HL-60/S4 treated with retinoic acid at 250 ng/mL for 4 days and 3 days (cell line): ENCODE data around the gene ANKRD29.
"Not testable (repeated sequence)": the region's sequence is repeated elsewhere in the genome, so short reads cannot be mapped to it uniquely, and the experiment has no call there.

Experiments used
- in situ Hi-C: fragments of 300-500 bp; cut with MboI; formaldehyde crosslinking; loops from 2 replicates; pipeline ENCODE4 v1.7.0; 2022; ENCODE audit warnings: low sequenced_read_pairs

Gene ANKRD29

GRCh38 chr18:23619388-23619881 is 43.3 kb downstream of the ANKRD29 start:
- in situ Hi-C loops, result no loop called here

DNA sequence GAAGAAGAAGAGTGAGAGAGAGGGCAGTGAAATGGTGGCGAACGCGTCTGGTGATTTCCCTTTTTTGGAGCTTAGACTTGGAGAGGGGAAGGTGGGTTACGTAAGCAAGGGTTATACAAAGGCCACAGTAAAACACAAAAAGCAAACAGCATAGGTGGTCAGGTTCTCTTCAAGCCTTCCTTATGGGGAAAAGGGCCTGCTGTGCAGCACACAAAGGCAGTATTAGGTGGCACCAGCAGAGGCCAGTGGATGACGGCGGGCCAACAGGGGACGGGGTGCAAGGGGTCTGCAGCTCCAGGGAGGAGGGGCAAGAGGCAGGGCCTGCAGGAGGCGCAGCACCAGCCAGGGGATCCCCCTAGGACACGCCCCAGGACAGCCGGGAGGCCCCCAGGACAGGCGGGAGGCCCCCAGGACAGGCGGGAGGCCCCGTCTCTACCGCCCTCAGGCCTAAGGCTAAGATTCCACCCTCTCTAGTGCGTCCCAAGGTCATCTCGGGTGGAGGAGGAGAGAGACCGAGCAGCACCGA is 43.8 kb downstream of the ANKRD29 start:
- in situ Hi-C loops, result no loop called here

- in situ Hi-C loops, result no loop called here
These were observed 45.2 kb downstream of the ANKRD29 start for GRCh38 chr18:23617412-23618014.

DNA sequence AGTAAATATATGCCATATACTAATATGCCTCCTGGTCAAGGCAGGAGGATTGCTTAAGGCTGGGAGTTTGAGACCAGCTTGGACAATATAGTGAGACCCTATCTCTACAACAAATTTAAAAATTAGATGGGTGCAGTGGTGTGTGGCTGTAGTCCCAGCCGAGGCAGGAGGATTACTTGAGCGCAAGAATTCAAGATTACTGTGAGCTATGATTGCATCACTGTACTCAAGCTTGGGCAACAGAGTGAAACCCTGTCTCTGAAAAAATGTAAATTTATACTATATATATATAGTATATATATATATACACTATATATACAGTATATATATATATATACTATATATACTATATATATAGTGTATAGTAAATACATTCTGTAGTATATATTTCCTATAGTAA is 46.5 kb downstream of the ANKRD29 start:
- in situ Hi-C loops, result no loop called here

GRCh38 chr18:23614891-23615290 is 47.8 kb downstream of the ANKRD29 start:
- in situ Hi-C loops, result no loop called here

DNA sequence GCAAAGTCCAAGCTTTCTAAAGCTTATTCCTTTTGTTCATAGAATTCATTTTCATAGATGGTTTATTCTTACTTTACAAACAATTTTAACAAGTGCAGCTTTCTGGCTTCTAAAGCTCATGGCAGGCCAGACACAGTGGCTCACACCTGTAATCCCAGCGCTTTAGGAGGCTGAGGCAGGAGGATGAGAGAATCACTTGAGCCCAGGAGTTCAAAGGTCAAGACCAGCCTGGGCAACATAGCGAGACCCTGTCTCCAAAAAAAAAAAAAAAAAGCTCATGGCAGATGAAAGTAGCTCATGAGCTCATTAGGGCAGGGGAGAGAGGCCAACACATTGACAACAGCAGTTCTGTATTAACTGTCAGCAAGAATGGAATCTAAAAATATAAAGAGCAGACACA is 48.3 kb downstream of the ANKRD29 start:
- in situ Hi-C loops, result no loop called here

DNA sequence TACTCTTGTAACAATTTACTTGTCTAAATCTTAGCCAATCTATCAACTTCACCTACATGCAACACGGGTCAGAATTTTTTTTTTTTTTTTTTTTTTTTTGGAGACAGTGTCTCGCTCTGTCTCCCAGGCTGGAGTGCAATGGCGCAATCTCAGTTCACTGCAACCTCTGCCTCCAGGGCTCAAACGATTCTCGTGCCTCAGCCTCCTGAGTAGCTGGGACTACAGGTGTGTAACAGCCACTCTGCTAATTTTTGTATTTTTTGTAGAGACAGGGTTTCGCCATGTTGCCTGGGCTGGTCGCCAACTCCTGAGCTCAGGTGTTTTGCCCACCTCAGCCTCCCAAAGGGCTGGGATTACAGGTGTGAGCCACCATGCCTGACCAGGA is 49.6 kb downstream of the ANKRD29 start:
- in situ Hi-C loops, result not testable (repeated sequence)

DNA sequence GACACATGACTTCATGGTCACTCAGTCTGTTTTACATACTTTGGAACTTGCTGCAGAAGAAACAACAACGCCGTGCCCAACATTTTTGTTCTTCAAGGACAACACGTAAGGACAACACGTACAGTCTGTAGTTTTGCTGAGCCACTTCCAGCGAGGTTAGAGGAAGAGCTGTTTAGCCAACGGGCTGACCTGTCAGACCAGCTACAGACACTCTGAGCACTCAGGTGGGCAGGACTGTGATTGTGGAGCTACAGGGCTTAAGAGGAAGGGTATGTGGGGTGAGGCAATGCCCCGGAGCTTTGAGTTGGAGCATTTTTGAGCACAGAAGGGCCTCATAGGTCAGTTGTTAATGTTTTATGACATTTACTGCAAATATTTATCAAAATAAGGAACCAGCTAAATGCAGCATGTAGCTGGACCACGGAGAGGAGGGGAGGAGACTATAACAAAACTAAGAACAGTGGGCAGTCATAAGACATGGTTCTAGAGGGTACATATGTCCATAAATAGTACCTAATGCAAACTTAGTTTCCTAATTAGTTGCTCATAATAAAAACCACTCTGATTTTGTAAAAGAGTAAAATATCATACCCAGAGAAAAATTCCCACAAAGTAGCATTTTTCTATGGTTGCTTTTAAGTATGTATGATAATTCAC is 50.1 kb downstream of the ANKRD29 start:
- in situ Hi-C loops, result no loop called here

DNA sequence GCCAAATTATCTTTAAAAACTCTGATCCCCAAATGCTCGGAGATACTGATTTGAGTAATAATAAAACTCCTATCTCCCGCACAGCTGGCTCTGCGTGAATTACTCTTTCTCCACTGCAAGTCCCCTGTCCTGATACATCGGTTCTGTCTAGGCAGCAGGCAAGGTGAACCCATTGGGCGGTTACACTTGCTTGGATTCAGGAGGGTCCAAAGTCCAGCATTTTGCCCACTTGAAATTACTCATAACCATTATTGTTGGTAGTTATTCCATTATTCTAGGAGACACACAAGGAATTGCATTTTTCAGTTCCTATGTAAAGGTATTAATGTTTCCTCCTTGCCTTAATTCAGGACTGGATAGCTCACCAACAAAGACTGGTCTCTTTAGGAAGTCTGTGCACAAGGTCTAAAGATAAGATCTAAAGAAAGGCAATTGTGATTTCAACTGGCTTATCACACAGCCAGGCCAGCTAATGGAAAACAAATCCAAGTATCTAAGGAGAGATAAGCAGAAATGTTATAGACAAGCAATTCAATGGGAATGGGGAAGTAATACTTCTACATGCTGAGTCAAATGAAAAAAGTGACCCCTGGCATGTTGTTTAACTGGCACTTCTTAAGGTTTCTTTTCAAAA is 53.2 kb downstream of the ANKRD29 start:
- in situ Hi-C loops, result no loop called here

DNA sequence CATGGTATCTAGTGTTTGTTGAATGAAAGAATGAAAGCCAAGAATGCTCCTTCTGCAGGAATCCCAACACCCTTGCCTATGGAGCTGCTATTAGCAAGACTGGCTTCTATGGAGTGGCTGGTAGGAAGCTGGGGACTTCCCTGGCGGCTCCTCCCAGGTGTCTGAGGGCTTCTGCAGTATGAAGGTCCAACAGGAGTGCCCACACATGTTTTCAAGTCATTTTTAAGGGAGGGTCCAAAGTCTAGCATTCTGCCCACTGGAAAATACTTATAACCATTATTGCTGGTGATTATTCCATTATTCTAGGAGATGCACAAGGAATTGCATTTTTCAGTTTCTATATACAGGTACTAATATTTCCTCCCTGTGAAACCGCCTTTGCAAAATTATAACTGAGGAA is 54.5 kb downstream of the ANKRD29 start:
- in situ Hi-C loops, result no loop called here

DNA sequence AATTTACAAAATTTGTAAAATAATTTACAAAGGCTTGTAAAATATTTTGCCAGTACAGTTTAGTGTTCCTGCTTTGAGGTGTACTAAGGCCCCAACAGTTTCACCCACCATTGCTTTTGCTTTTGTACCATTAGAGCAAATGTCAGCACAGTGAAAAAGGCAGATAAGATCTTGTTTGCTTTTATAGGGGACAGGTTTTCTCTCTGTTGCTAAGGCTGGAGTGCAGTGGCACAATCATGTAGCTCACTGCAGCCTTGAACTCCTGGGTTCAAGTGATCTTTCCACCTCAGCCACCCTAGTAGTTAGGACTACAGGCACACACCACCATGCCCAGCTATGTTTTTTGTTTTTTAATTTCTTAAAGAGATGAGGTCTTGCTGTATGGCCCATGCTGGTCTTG is 56.8 kb downstream of the ANKRD29 start:
- in situ Hi-C loops, result no loop called here

- in situ Hi-C loops, result no loop called here
These were observed 62.9 kb downstream of the ANKRD29 start for GRCh38 chr18:23599809-23600208.

DNA sequence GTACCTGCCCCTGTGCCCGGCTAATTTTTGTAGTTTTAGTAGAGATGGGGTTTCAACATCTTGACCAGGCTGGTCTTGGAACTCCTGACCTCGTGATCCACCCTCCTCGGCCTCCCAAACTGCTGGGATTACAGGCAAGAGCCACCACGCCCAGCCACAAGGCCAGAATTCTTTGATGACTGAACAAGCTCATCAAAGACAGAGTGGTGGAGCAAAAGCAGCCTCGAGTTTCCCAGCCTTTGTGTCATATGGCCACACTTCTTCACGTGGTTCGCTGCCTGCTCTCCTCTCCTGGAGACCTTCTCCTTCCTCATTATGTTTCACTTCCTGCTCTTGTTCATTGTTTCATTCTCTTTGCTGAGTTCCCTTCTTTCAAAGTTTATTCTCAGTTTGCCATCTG is 66.5 kb downstream of the ANKRD29 start:
- in situ Hi-C loops, result no loop called here

DNA sequence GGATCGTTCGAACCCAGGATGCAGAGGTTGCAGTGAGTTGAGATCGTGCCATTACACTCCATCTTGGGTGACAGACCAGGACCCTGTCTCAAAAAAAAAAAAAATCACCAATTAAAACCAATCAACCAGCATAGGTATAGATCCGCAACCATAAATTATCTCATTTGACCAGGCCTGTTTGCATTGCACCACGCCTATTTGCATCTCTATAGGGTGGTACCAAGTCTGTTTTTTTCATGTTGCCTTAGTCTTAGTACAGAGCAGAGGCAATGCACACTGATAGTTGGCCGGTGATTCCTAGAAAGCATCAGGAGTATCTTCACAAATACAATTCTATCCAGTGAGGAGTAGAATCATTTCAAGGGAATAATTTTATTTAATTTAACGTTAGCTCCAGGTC is 67.1 kb downstream of the ANKRD29 start:
- in situ Hi-C loops, result no loop called here

DNA sequence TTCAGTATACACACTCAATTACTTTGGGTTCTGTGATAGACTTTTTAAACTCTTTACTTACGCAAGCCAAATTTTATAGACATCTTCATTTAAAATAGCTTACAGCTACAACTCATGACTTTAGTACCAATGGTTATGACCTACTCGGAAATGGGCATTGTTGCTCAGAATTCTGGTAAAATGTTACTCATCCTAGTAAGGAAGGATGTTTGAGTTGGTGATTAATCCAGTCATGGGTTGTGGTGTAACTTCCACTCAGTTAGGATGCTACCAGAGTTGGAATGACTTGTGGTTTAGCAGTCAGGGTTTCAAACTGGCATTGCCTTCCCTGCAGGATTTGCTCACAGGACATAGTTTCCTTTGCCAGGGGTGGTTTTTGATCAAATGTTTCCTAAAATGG is 69.0 kb downstream of the ANKRD29 start:
- in situ Hi-C loops, result no loop called here

GRCh38 chr18:23592911-23593310 is 69.8 kb downstream of the ANKRD29 start:
- in situ Hi-C loops, result no loop called here

DNA sequence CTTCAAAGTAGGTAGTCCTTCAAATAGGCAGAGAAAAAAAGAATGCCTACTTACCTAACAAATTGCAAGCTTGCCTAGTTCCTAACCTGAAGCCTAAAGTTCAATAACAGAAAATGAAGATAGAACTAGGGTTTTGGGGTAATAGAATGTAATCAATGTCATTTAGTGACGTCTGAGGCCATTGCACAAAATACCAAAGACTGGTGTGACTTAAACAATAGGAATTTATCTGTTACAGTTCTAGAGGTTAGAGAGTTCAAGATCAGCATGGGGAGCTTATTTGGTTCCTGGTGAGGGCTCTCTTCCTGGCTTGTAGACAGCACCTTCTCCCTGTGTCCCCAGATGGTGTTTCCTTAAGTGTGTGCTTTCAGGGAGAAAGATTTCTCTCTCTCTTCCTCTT is 71.7 kb downstream of the ANKRD29 start:
- in situ Hi-C loops, result no loop called here

DNA sequence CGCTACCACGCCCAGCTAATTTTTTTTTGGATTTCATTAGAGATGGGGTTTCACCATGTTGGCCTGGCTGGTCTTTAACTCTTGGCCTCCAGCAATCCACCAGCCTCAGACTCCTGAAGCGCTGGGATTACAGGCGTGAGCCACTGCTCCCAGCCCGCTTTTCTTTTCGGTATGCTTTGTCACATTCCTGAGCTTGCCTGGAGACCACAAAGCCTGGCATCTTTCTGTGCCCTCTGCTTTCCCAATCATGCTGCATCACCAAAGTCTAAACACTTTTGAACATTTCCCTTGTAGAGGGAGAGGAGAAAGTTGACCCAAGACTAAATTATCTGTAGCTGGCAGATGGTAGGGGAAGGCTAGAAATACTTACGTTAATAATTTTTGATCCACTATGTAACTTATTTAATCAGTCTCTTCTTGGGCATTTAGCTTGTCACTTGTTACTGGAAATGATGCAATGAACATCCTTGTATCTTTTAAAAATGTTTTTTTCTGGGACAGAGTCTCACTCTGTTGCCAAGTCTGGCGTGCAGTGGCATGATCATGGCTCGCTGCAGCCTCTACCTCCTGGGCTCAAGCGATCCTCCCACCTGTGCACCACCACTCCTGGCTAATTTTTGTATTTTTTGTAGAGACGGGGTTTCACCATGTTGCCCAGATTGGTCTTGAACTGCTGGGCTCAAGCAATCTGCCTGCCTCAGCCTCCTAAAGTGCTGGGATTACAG is 73.7 kb downstream of the ANKRD29 start:
- in situ Hi-C loops, result no loop called here

DNA sequence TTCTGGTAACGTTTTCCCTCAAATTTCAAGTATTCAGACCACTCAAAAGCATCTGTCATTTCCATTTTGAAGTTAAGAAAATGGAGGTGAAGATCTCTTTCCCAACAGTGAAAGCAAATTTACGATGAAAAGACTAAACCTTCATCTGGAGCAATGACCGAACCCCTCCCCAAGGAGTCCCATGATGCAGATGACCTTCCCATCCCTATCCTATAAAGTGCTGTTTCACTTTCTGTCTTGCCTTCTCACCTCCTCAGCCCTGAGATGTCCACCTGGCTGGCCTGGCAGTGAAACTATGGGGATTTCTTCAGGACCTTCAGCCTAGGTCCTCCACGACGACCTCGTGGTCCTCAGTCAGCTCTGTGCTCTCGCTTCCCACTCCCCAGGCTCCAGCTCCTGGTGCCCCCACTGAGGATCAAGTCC is 75.5 kb downstream of the ANKRD29 start:
- in situ Hi-C loops, result no loop called here

DNA sequence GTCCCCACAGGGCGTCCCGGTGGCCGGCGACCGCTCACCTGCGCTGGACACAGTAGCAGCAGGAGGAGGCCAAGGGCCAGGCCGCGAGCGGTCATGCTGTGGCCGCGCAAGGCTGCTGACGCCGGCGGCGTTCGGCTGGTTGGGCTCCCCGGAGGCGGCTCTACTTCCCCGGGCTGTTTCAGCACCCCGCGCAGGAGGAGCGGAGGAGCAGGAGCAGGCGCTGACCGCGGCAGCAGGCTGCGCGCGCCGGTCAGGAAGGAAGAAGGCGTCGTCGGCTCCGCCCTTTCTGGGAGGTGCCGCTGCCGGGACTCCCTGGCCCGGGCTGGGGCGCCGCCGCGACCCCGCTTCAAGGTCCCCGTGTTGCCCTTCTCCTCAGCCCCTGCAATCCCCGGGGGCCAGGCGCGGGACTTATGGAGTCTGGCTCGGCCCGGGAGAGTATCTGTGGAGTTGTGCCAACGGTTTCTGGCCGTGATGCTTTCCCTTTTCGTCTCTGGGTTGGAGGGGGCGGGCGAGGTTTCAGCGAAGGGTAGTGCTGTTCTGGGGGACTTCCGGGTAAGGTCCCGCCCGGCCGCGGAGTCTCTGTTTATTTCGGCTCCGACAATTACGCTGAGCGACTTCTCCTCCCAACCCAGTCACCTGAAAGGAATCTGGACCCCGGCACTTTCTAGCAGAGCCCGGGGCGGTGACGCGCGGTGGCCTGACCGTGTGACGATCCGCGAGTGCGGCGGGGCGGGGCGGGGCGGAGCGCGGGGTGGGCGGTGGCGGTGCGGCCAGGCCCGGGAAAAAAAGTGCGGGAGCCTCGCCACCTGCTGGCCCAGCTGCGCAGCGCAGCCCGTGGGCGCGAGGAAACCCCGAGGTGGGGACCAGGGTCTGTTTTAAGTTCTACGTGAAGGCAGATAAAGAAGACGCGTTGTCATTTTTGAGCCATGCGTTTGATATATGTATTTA is 76.2 kb downstream of the ANKRD29 start, which contains the start of gene NPC1:
Gene NPC1, minus strand, starts transcription at position 258 of the 948 bp plus-strand sequence. Its CDS starts 163 bp downstream, at position 95.
- in situ Hi-C loops, result no loop called here
